GM12878 (cell line): Measurements from ENCODE around the gene DUS4L. TPM values are rescaled to one million over a fixed set of nuclear protein-coding genes. Genes with fewer than 3 reads are reported as not detected.

Experiments used
- BRCA1 ChIP-seq: IDR thresholded peaks from 2 replicates; pipeline ENCODE4 v1.6.1; 2011; ENCODE audit warnings: low read depth, low read length, improper control_type of control experiment
- CEBPB ChIP-seq, 2 experiments: fragments of 150-350 bp in 1 of 2; IDR thresholded peaks; 2 replicates each; pipeline ENCODE4 v1.6.1; 2012 to 2014; ENCODE audit warnings: low read depth in 2 of 2, low read length in 2 of 2, borderline replicate concordance in 1 of 2, inconsistent platforms in 1 of 2
- CHD1 ChIP-seq: IDR thresholded peaks from 2 replicates; pipeline ENCODE4 v1.6.1; 2012; ENCODE audit warnings: low read depth, low read length, improper control_type of control experiment
- JUND ChIP-seq: IDR thresholded peaks from 2 replicates; pipeline ENCODE4 v1.6.1; 2012; ENCODE audit warnings: low read depth, mild to moderate bottlenecking, low read length, improper control_type of control experiment, moderate library complexity
- NBN ChIP-seq: fragments of 450-650 bp; IDR thresholded peaks from 2 replicates; pipeline ENCODE4 v1.6.1; 2016
- RAD51 ChIP-seq: fragments of 450-650 bp; IDR thresholded peaks from 2 replicates; pipeline ENCODE4 v1.6.1; 2016; ENCODE audit warnings: moderate library complexity, mild to moderate bottlenecking, inconsistent platforms
- SUPT20H ChIP-seq: IDR thresholded peaks from 2 replicates; pipeline ENCODE4 v1.6.1; 2011; ENCODE audit warnings: low read depth, mild to moderate bottlenecking, low read length, moderate library complexity, borderline replicate concordance; ENCODE audit not compliant: control insufficient read depth
- ZBTB11 ChIP-seq: fragments of 450-650 bp; formaldehyde crosslinking; IDR thresholded peaks from 2 replicates; pipeline ENCODE4 v1.5.0; 2022; ENCODE audit warnings: mild to moderate bottlenecking, missing genetic modification characterization
- ZNF622 ChIP-seq: fragments of 450-650 bp; IDR thresholded peaks from 2 replicates; pipeline ENCODE4 v1.6.1; 2017; ENCODE audit warnings: mild to moderate bottlenecking, inconsistent platforms
- polyA plus RNA-seq, 11 experiments: library from polyadenylated mRNA; depleted of rRNA in 4 of 11; unstranded in 6 of 11; stranded (reverse) in 5 of 11; fragments of >200 nt; fragmentation: Nextera tagmentation in 4 of 11; fragmentation: Illumina TruSeq in 1 of 11; extraction: Ambion mirVana in 4 of 11; extraction: Trizol in 1 of 11; gene quantifications; 1 replicate in 1 of 11; 2 replicates in 10 of 11; pipeline versions ENCODE4 v1.2.1 to v1.2.3, GENCODE V29; 2011 to 2016; ENCODE audit warnings: inconsistent platforms in 2 of 11, missing spikeins in 2 of 11, low read depth in 1 of 11
- total RNA-seq, 4 experiments: library from RNA; depleted of rRNA in 3 of 4; stranded (reverse); fragments of >200 nt in 3 of 4; fragmentation: Illumina TruSeq in 1 of 4; extraction: Trizol in 1 of 4; gene quantifications; 2 replicates each; pipeline versions ENCODE4 v1.2.1 to v1.2.3, GENCODE V29; 2013 to 2021

The DUS4L gene
- total and polyA plus RNA-seq, 10 of the 15 experiments (the other 5 are each of a cell fraction or from before 2014, with no cell fraction given) = 5.3 to 15.3 (median 12.8) TPM

GRCh38 chr7:107579885-107580715 lies 16.3 kb downstream of the DUS4L start, which contains the start of gene BCAP29 (continued):
- TF ChIP-seq JUND (no peak), SUPT20H (no peak), BRCA1 (no peak), CEBPB (IDR thresholded peaks at IDR 0.05; ENCODE audit: borderline replicate concordance in 1 of 2, low read depth in 2 of 2, low read length in 2 of 2) (no peak), NBN (0 out of 2 replicates have a peak, but pooled peaks have one; percentile 11), CHD1 (no peak), ZNF622 (no peak), ZBTB11 (CRISPR knock-in tag) (no peak), RAD51 (no peak)
- TF ChIP-seq, all 136 proteins: peak for 46
